SK-N-SH treated with all-trans-retinoic acid at 6 μM for 48 hours (cell line): ENCODE data around the gene CCDC85B.

Experiments
- ARNTL ChIP-seq: fragments of 450-650 bp; formaldehyde crosslinking; IDR thresholded peaks from 2 replicates; pipeline ENCODE4 v1.5.0; 2020; ENCODE audit warnings: low read depth, mild to moderate bottlenecking, moderate library complexity, borderline replicate concordance
- CREB5 ChIP-seq: fragments of 250-450 bp; sonication (Bioruptor Pico); IDR thresholded peaks from 2 replicates; pipeline ENCODE4 v1.5.1; 2020; ENCODE audit warnings: low read depth, mild to moderate bottlenecking, moderate library complexity
- ESRRG ChIP-seq: fragments of 250-450 bp; sonication (Bioruptor Pico); IDR thresholded peaks from 2 replicates; pipeline ENCODE4 v1.6.1; 2021; ENCODE audit warnings: mild to moderate bottlenecking
- OSR1 ChIP-seq: fragments of 250-450 bp; sonication (Bioruptor Pico); IDR thresholded peaks from 2 replicates; pipeline ENCODE4 v1.8.0; 2022; ENCODE audit warnings: moderate library complexity, mild to moderate bottlenecking, inconsistent platforms
- PATZ1 ChIP-seq: fragments of 250-450 bp; sonication (Bioruptor Pico); IDR thresholded peaks from 2 replicates; pipeline ENCODE4 v1.8.0; 2020; ENCODE audit warnings: mild to moderate bottlenecking, moderate library complexity, borderline replicate concordance
- POU6F1 ChIP-seq: fragments of 250-450 bp; sonication (Bioruptor Pico); IDR thresholded peaks from 2 replicates; pipeline ENCODE4 v1.8.0; 2021; ENCODE audit warnings: low read depth, mild to moderate bottlenecking, moderate library complexity, borderline replicate concordance
- PPARA ChIP-seq: fragments of 250-450 bp; sonication (Bioruptor Pico); IDR thresholded peaks from 2 replicates; pipeline ENCODE4 v1.5.0; 2020; ENCODE audit warnings: mild to moderate bottlenecking, borderline replicate concordance
- SNAI2 ChIP-seq: fragments of 250-450 bp; sonication (Bioruptor Pico); IDR thresholded peaks from 2 replicates; pipeline ENCODE4 v1.5.0; 2020; ENCODE audit warnings: mild to moderate bottlenecking, moderate library complexity
- TCF4 ChIP-seq: fragments of 250-450 bp; sonication (Bioruptor Pico); IDR thresholded peaks from 2 replicates; pipeline ENCODE4 v1.8.0; 2021; ENCODE audit warnings: mild to moderate bottlenecking, moderate library complexity, borderline replicate concordance
- ZC3H10 ChIP-seq: fragments of 250-450 bp; sonication (Bioruptor Pico); IDR thresholded peaks from 2 replicates; pipeline ENCODE4 v1.5.1; 2021; ENCODE audit warnings: mild to moderate bottlenecking, moderate library complexity
- ZFP30 ChIP-seq: fragments of 450-650 bp; formaldehyde crosslinking; IDR thresholded peaks from 2 replicates; pipeline ENCODE4 v1.5.0; 2022; ENCODE audit warnings: mild to moderate bottlenecking, moderate library complexity
- ZNF565 ChIP-seq: fragments of 450-650 bp; formaldehyde crosslinking; conservative IDR thresholded peaks from 2 replicates; pipeline ENCODE4 v1.5.0; 2020; ENCODE audit warnings: low read depth, mild to moderate bottlenecking, moderate library complexity
- ZNF8 ChIP-seq: fragments of 450-650 bp; formaldehyde crosslinking; IDR thresholded peaks from 2 replicates; pipeline ENCODE4 v1.5.0; 2020; ENCODE audit warnings: mild to moderate bottlenecking, moderate library complexity
- TF ChIP-seq, protein P1 (sequence below): fragments of 250-450 bp; sonication (Bioruptor Pico); IDR thresholded peaks from 2 replicates; pipeline ENCODE4 v1.5.1; 2021; ENCODE audit warnings: mild to moderate bottlenecking, moderate library complexity

GRCh38 chr11:65907878-65908277, 17.4 kb downstream of the CCDC85B start:
- no peak for TF ChIP-seq CREB5
- TF ChIP-seq POU6F1 (CRISPR knock-in tag) = no peak
- TF ChIP-seq ARNTL = no peak
- TF ChIP-seq ZFP30 = no peak
- TF ChIP-seq TCF4 (CRISPR knock-in tag) = no peak
- TF ChIP-seq PATZ1 (CRISPR knock-in tag) = no peak
- no peak for TF ChIP-seq ZNF8 (CRISPR knock-in tag)
- no peak for TF ChIP-seq PPARA
- TF ChIP-seq, protein P1, sequence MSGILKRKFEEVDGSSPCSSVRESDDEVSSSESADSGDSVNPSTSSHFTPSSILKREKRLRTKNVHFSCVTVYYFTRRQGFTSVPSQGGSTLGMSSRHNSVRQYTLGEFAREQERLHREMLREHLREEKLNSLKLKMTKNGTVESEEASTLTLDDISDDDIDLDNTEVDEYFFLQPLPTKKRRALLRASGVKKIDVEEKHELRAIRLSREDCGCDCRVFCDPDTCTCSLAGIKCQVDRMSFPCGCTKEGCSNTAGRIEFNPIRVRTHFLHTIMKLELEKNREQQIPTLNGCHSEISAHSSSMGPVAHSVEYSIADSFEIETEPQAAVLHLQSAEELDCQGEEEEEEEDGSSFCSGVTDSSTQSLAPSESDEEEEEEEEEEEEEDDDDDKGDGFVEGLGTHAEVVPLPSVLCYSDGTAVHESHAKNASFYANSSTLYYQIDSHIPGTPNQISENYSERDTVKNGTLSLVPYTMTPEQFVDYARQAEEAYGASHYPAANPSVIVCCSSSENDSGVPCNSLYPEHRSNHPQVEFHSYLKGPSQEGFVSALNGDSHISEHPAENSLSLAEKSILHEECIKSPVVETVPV (CRISPR knock-in tag) = no peak
- TF ChIP-seq ZC3H10 (CRISPR knock-in tag) = no peak
- TF ChIP-seq OSR1 (CRISPR knock-in tag) = no peak
- no peak for TF ChIP-seq ESRRG
- TF ChIP-seq SNAI2 (CRISPR knock-in tag) = no peak
- no peak for TF ChIP-seq ZNF565 (CRISPR knock-in tag)
